K562 (cell line): ENCODE results near the gene TMPRSS5. TPM values are rescaled to one million over a fixed set of nuclear protein-coding genes. Genes with fewer than 3 reads are reported as not detected.

Experiments
- BMI1 ChIP-seq: fragments of 150-350 bp; IDR thresholded peaks from 2 replicates; pipeline ENCODE4 v1.6.1; 2014; ENCODE audit warnings: low read length
- CHD2 ChIP-seq: IDR thresholded peaks from 2 replicates; pipeline ENCODE4 v1.6.1; 2011; ENCODE audit warnings: low read depth, low read length
- DIDO1 ChIP-seq: fragments of 450-650 bp; IDR thresholded peaks from 2 replicates; pipeline ENCODE4 v1.6.1; 2016; ENCODE audit warnings: low read depth, missing biosample characterization, missing genetic modification characterization
- GABPA ChIP-seq: fragments of 200-800 bp; sonication (Bioruptor generic); conservative IDR thresholded peaks from 2 replicates; pipeline ENCODE4 v1.6.1; 2016; ENCODE audit warnings: low read depth, missing genetic modification characterization, missing compliant biosample characterization
- KLF6 ChIP-seq: fragments of 250-450 bp; sonication (Bioruptor Pico); IDR thresholded peaks from 2 replicates; pipeline ENCODE4 v1.4.0; 2020; ENCODE audit warnings: mild to moderate bottlenecking, moderate library complexity, borderline replicate concordance
- MAZ ChIP-seq, 2 experiments: fragments of 450-650 bp in 1 of 2; sonication (generic) in 1 of 2; formaldehyde crosslinking; IDR thresholded peaks in 1 of 2; conservative IDR thresholded peaks in 1 of 2; 2 replicates each; pipeline versions ENCODE4 v1.4.0 to v1.5.0; 2020; ENCODE audit warnings: mild to moderate bottlenecking in 1 of 2, missing genetic modification reagents in 1 of 2
- MECOM ChIP-seq: fragments of 250-450 bp; sonication (Bioruptor Pico); IDR thresholded peaks from 2 replicates; pipeline ENCODE4 v1.8.0; 2022; ENCODE audit warnings: inconsistent platforms
- MTA1 ChIP-seq: fragments of 450-650 bp; IDR thresholded peaks from 2 replicates; pipeline ENCODE4 v1.6.1; 2017; ENCODE audit warnings: borderline replicate concordance
- SMARCA5 ChIP-seq: fragments of 450-650 bp; IDR thresholded peaks from 2 replicates; pipeline ENCODE4 v1.6.1; 2016
- SMARCB1 ChIP-seq: IDR thresholded peaks from 2 replicates; pipeline ENCODE4 v1.6.1; 2011; ENCODE audit warnings: improper control_type of control experiment, low read depth; ENCODE audit not compliant: insufficient read length
- TCFL5 ChIP-seq: fragments of 250-450 bp; sonication (Bioruptor Pico); conservative IDR thresholded peaks from 2 replicates; pipeline ENCODE4 v1.6.1; 2021; ENCODE audit warnings: mild to moderate bottlenecking, moderate library complexity, matching md5 sums
- TFAM ChIP-seq: fragments of 250-450 bp; sonication (Bioruptor Pico); conservative IDR thresholded peaks from 2 replicates; pipeline ENCODE4 v1.5.0; 2021; ENCODE audit warnings: mild to moderate bottlenecking, moderate library complexity
- TGIF2 ChIP-seq: sonication (generic); formaldehyde crosslinking; IDR thresholded peaks from 2 replicates; pipeline ENCODE4 v1.8.1; 2022; ENCODE audit warnings: mild to moderate bottlenecking, missing genetic modification reagents, moderate library complexity
- THRAP3 ChIP-seq: fragments of 450-650 bp; IDR thresholded peaks from 2 replicates; pipeline ENCODE4 v1.6.1; 2016; ENCODE audit warnings: mild to moderate bottlenecking, inconsistent platforms, borderline replicate concordance
- ZNF121 ChIP-seq: sonication (generic); formaldehyde crosslinking; conservative IDR thresholded peaks from 2 replicates; pipeline ENCODE4 v1.8.0; 2022; ENCODE audit warnings: missing genetic modification reagents
- ZNF445 ChIP-seq: fragments of 250-450 bp; sonication (Bioruptor Pico); IDR thresholded peaks from 2 replicates; pipeline ENCODE4 v1.4.0; 2020; ENCODE audit warnings: low read depth, mild to moderate bottlenecking, moderate library complexity
- polyA plus RNA-seq, 8 experiments: library from polyadenylated mRNA; depleted of rRNA in 4 of 8; stranded (reverse) in 5 of 8; unstranded in 3 of 8; fragments of >200 nt; fragmentation: Nextera tagmentation in 2 of 8; fragmentation: Illumina TruSeq in 1 of 8; extraction: Ambion mirVana in 2 of 8; extraction: Trizol in 1 of 8; gene quantifications; 2 replicates each; pipeline versions ENCODE4 v1.2.1 to v1.2.3, GENCODE V29; 2011 to 2014; ENCODE audit warnings: inconsistent platforms in 1 of 8, missing spikeins in 1 of 8
- total RNA-seq, 7 experiments: library from RNA; depleted of rRNA in 6 of 7; stranded (reverse); fragments of >200 nt in 6 of 7; fragmentation: Illumina TruSeq in 2 of 7; extraction: Trizol in 2 of 7; gene quantifications; 2 replicates each; pipeline versions ENCODE4 v1.2.1 to v1.2.3, GENCODE V29; 2011 to 2021; ENCODE audit warnings: low replicate concordance in 1 of 7
- TF ChIP-seq, protein P1 (sequence below): fragments of 450-650 bp; formaldehyde crosslinking; IDR thresholded peaks from 2 replicates; pipeline ENCODE4 v1.4.0; 2022; ENCODE audit warnings: mild to moderate bottlenecking, moderate library complexity
- TF ChIP-seq, protein P2 (sequence below): sonication (generic); formaldehyde crosslinking; IDR thresholded peaks from 2 replicates; pipeline ENCODE4 v1.8.1; 2023; ENCODE audit warnings: mild to moderate bottlenecking, missing genetic modification reagents
- TF ChIP-seq, protein P3 (sequence below): fragments of 250-450 bp; sonication (Bioruptor Pico); IDR thresholded peaks from 2 replicates; pipeline ENCODE4 v1.4.0; 2020; ENCODE audit warnings: mild to moderate bottlenecking, moderate library complexity
- TF ChIP-seq, protein P4 (sequence below): fragments of 450-650 bp; formaldehyde crosslinking; IDR thresholded peaks from 2 replicates; pipeline ENCODE4 v1.4.0; 2020; ENCODE audit warnings: mild to moderate bottlenecking, moderate library complexity

The TMPRSS5 gene
- total and polyA plus RNA-seq, 9 of the 15 experiments (the other 6 are each of a cell fraction or from before 2014, with no cell fraction given) = 0.07 to 0.49 (median 0.17) TPM; not detected in 1

DNA sequence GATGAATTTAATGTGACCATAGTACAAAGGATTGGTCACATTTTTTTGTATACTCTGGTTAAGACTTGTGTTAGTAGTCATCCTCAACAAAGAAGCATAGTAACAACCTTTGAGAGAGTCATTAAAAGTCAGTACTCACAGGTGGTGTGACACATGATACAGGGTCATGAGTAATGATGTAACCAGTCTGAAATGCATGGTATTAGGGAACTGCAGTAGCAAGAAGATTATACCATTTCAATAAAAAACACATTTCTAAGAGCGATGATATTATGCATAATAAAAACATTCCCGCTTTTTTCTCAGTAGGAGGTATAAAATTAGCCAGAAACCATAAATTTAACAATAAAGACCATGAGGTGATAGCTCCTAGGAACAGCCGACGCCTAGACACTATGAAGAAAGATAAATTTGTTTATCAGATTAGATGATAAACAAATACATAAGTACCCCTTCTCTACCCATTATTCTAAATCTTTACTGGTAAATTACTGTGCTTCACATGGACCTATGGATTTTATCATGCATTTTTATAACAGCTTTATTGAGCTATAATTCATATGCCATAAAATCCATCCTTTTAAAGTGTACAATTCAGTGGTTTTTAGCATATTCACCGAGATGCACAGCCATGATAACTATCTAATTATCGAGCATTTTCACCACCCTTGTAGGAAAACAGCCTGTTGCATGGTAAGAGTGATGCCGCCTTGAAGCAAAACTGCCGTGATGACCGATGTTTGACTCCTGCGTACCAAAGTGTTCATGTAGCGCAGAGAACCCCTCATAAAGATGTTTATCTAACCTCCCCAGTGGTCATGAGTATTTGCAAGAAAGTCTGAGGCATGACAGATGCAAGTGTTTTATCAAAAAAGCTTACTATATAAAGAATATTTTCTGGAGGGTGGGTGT is 41.8 kb downstream of the TMPRSS5 start (continued):
- TF ChIP-seq, protein P1, sequence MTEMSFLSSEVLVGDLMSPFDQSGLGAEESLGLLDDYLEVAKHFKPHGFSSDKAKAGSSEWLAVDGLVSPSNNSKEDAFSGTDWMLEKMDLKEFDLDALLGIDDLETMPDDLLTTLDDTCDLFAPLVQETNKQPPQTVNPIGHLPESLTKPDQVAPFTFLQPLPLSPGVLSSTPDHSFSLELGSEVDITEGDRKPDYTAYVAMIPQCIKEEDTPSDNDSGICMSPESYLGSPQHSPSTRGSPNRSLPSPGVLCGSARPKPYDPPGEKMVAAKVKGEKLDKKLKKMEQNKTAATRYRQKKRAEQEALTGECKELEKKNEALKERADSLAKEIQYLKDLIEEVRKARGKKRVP (CRISPR knock-in tag) = peak; percentile 84
- TF ChIP-seq KLF6 (CRISPR knock-in tag) (no peak), ZNF121 (CRISPR knock-in tag) (no peak), BMI1 (no peak), ZNF445 (no peak), CHD2 (no peak), TFAM (CRISPR knock-in tag) (no peak), SMARCB1 (no peak), DIDO1 (no peak), MTA1 (no peak), THRAP3 (no peak), SMARCA5 (no peak), MECOM (CRISPR knock-in tag) (no peak; the same call in 1 of the 2 replicates), TGIF2 (CRISPR knock-in tag) (no peak), TCFL5 (no peak), GABPA (no peak), MAZ (CRISPR knock-in tag; conservative IDR thresholded peaks at IDR 0.05 in 1 of 2, IDR thresholded peaks at IDR 0.05 in 1 of 2) (0 out of 4 replicates have a peak, but pooled peaks of 1 of the 2 experiments have one; percentile 26)
- TF ChIP-seq, protein P2, sequence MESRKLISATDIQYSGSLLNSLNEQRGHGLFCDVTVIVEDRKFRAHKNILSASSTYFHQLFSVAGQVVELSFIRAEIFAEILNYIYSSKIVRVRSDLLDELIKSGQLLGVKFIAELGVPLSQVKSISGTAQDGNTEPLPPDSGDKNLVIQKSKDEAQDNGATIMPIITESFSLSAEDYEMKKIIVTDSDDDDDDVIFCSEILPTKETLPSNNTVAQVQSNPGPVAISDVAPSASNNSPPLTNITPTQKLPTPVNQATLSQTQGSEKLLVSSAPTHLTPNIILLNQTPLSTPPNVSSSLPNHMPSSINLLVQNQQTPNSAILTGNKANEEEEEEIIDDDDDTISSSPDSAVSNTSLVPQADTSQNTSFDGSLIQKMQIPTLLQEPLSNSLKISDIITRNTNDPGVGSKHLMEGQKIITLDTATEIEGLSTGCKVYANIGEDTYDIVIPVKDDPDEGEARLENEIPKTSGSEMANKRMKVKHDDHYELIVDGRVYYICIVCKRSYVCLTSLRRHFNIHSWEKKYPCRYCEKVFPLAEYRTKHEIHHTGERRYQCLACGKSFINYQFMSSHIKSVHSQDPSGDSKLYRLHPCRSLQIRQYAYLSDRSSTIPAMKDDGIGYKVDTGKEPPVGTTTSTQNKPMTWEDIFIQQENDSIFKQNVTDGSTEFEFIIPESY (CRISPR knock-in tag) = no peak
- TF ChIP-seq, protein P3, sequence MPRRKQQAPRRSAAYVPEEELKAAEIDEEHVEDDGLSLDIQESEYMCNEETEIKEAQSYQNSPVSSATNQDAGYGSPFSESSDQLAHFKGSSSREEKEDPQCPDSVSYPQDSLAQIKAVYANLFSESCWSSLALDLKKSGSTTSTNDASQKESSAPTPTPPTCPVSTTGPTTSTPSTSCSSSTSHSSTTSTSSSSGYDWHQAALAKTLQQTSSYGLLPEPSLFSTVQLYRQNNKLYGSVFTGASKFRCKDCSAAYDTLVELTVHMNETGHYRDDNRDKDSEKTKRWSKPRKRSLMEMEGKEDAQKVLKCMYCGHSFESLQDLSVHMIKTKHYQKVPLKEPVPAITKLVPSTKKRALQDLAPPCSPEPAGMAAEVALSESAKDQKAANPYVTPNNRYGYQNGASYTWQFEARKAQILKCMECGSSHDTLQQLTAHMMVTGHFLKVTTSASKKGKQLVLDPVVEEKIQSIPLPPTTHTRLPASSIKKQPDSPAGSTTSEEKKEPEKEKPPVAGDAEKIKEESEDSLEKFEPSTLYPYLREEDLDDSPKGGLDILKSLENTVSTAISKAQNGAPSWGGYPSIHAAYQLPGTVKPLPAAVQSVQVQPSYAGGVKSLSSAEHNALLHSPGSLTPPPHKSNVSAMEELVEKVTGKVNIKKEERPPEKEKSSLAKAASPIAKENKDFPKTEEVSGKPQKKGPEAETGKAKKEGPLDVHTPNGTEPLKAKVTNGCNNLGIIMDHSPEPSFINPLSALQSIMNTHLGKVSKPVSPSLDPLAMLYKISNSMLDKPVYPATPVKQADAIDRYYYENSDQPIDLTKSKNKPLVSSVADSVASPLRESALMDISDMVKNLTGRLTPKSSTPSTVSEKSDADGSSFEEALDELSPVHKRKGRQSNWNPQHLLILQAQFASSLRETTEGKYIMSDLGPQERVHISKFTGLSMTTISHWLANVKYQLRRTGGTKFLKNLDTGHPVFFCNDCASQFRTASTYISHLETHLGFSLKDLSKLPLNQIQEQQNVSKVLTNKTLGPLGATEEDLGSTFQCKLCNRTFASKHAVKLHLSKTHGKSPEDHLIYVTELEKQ = no peak
- TF ChIP-seq, protein P4, sequence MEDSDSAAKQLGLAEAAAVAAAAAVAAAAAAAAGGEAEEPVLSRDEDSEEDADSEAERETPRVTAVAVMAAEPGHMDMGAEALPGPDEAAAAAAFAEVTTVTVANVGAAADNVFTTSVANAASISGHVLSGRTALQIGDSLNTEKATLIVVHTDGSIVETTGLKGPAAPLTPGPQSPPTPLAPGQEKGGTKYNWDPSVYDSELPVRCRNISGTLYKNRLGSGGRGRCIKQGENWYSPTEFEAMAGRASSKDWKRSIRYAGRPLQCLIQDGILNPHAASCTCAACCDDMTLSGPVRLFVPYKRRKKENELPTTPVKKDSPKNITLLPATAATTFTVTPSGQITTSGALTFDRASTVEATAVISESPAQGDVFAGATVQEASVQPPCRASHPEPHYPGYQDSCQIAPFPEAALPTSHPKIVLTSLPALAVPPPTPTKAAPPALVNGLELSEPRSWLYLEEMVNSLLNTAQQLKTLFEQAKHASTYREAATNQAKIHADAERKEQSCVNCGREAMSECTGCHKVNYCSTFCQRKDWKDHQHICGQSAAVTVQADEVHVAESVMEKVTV = no peak
